HG03460 (cell line): ENCODE data around the gene PAFAH1B1.
"Not testable (repeated sequence)": the region's sequence is repeated elsewhere in the genome, so short reads cannot be mapped to it uniquely, and the experiment has no call there.

Experiments
- ATAC-seq: cut with Tn5 transposase; IDR thresholded peaks from one replicate; pipeline ENCODE4 v1.9.1; 2021; ENCODE audit not compliant: unreplicated experiment

PAFAH1B1 gene

GRCh38 chr17:2592971-2593820 lies at the start of gene PAFAH1B1:
PAFAH1B1 (plus strand) TSS chr17:2593654; CDS start chr17:2638289, 44,635 bp downstream.
- ATAC-seq: peak; percentile 69

- no peak for ATAC-seq
Measured at GRCh38 chr17:2545393-2545792, 48.1 kb upstream of the PAFAH1B1 start.

DNA sequence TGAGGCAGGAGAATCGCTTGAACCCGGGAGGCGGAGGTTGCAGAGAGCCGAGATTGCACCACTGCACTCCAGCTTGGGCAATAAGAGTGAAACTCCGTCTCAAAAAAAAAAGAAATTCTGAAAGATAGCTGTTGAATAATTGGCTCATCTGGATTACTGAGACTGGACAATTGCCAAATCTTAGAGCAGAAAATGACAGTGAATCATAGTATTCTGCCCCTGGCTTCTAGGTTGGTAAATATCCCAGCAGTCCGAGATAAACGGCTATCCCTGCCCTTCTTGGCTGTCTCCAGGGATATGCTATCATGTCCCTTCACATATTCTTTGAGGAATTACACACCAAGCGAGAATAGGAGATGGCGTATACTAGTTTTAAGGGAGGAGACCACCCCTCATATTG lies 46.3 kb upstream of the PAFAH1B1 start:
- no peak for ATAC-seq

GRCh38 chr17:2548026-2548425 lies 45.4 kb upstream of the PAFAH1B1 start:
- ATAC-seq: not testable (repeated sequence)

DNA sequence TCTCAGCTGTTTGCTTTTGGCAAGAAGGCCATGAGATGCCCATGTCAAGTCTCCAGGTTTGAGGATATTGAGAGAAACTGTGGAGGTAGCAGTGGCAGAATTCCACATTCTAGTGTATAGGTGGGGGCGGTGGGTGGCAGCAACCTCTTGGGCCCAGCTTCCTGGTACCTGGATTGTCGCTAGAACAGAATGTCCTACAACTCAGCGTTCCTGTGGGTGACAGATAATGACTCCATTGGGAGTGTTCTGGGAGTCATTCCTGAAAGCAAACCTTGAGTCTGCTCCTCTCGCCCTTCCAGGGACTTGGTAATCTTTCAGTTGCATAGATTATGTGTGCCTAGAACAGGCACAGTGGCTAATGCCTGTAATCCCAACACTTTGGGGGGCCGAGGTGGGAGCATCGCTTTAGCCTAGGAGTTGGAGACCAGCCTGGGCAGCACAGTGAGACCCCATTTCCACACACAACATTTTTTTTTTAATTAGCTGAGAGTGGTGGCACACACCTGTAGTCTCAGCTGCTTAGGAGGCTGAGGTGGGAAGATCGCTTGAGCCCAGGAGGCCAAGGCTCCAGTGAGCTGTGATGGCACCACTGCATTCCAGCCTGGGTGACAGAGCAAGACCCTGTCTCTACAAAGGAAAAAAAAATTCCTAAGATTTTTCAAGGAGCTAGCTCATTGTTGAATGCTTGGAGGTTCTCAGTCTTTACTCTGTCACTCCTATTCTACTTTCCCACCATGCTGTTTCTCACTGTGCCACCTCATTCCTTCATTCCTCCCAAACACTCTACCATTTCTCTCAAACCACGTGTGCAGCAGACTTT lies 43.9 kb upstream of the PAFAH1B1 start:
- ATAC-seq: no peak

GRCh38 chr17:2551493-2551892 lies 42.0 kb upstream of the PAFAH1B1 start:
- no peak for ATAC-seq

DNA sequence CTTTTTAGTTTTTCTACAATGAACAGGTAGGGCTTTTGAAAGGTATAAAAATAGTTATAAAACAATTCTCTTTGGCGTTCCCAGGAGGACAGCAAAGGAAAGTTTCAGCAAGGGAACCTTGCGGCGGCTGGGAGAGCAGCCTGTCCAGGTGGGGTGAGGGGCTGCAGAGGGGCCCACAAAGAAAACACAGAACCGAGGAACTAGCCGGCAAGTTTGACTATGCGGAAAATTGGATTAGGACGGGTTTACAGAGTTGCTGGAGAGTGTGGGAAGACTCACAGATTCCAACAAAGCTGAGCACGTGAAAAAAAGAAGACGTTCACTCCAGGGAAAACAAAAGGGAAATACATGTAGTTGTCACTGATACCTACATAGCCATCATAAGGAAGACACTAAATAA lies 41.5 kb upstream of the PAFAH1B1 start:
- no peak for ATAC-seq

- no peak for ATAC-seq
Measured at GRCh38 chr17:2560658-2561057, 32.8 kb upstream of the PAFAH1B1 start.

GRCh38 chr17:2562162-2562858 lies 31.1 kb upstream of the PAFAH1B1 start:
- no peak for ATAC-seq

DNA sequence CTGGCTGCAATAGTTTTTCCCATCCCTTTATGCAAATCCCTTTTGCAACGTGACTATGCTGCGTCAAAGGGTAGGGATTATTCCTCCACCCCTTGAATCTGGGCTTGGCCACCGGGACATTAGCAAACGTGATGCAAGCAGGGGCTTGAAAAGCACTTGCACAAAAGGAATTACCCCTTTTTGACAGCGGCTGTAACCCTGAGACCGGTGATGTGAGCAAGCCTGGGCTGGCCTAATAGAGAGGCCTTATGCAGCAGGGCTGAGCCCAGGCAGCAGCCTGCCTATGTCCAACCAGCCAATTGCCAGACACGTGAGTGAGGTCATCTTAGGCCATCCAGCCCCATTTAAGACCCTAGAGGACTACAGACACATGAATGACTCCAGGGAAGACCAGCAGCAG lies 30.4 kb upstream of the PAFAH1B1 start:
- no peak for ATAC-seq

- no peak for ATAC-seq
Measured at GRCh38 chr17:2563543-2563942, 29.9 kb upstream of the PAFAH1B1 start.

GRCh38 chr17:2564877-2565276 lies 28.6 kb upstream of the PAFAH1B1 start:
- ATAC-seq: no peak

GRCh38 chr17:2566056-2566455 lies 27.4 kb upstream of the PAFAH1B1 start:
- no peak for ATAC-seq

- no peak for ATAC-seq
Measured at GRCh38 chr17:2571523-2572303, 21.7 kb upstream of the PAFAH1B1 start.

DNA sequence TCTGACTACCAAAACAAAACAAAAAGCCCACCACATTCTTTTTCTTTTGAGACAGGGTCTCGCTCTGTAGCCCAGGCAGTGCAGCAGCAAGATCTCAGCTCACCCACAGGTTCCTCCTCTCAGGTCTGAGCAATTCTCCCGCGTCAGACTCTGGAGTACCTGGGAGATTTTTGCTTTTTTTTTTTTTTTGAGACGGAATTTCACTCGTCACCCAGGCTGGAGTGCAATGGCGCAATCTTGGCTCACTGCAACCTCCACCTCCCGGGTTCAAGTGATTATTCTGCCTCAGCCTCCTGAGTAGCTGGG lies 21.2 kb upstream of the PAFAH1B1 start:
- ATAC-seq: not testable (repeated sequence)

DNA sequence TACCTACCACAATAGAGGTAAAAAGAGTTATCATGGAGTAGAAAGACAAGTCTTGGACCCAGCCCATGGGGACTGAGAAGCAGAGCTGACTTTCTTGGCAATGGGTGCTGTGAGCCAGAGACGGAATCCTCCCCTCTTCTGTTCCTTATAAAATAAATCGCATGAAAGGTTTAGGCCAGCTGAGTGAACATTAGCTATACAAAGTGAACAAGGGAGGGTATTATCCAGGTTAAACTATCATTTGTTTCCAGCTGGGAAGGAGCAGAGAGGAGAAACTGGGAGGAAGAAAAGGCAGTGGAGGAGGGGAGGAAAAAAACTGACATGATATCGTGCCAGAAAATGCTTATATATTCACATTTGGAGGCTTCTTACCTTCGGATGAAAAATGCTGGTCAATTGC lies 13.3 kb upstream of the PAFAH1B1 start:
- ATAC-seq: no peak

DNA sequence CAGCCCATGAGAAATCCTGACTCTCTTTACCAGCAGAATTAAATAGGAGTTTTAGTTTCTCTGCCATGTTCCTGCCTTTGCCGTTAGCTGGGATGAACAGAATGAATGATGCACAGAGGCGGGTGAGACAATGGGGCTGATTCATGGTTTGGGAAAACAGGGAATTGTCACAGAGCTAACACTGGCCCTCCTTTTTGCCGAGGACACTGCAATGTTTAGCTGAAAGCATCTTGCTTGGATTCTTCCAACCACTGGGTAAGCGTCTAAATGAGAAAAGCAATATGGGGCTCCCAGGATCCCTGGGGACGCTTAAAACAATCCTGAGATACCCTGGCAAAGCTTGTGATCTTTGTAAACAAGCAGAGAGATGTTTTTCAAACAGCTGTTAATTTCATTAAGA lies 12.8 kb upstream of the PAFAH1B1 start:
- no peak for ATAC-seq

GRCh38 chr17:2582493-2582892 lies 11.0 kb upstream of the PAFAH1B1 start:
- no peak for ATAC-seq

DNA sequence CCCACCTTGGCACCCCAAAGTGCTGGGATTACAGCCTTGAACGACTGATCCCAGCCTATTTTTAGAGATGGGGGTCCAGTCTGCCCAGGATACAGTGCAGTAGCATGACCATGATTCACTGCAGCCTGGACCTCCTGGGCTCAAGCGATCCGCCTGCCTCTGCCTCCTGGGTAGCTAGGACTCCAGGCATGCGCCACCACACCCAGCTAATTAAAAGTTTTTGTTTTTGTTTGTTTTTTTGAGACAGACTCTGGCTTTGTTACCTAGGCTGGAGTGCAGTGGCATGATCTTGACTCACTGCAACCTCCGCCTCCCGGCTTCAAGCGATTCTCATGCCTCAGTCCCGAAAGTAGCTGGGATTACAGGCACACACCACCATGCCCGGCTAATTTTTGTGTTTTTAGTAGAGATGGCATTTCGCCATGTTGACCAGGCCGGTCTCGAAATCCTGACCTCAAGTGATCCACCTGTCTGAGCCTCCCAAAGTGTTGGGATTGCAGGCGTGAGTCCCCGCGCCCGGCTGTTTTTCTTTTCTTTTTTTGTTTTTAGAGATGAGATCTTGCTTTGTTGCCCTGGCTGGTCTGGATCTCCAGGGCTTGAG lies 2.3 kb upstream of the PAFAH1B1 start:
- no peak for ATAC-seq
